Stimulated activated CD4-positive, alpha-beta T cell treated with anti-CD3 and anti-CD28 coated beads, Interleukin-4, amount 100 ng/mL, for 48 hours (primary cell): Measurements from ENCODE around the gene KCNAB2.

ENCODE experiments used
- DNase-seq, 2 donors: peaks; one replicate each; pipeline ENCODE4 v3.0.0-alpha.2; 2020; ENCODE audit warnings: low read depth in 2 of 2

The KCNAB2 gene

DNA sequence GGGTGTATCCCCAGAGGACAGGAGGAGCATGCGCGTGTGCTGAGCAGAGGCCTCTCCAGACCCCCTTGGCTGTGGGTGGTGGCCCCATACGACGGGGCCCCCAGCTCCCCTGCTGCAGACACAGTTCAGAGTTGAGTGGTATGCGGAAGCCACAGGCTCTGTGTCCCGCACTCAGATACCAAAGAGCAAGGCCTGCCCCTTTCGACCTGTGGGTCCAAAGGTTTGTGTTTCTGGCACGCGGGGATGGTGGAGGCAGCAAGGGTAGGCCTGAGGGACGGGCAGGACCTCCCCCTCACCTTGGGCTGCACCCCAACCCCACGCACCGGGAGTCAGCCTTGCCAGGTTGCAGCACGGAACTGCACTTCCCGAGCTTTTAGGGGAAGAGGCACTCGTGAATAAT lies at the start of gene KCNAB2:
Gene KCNAB2 (plus strand): TSS at position 328 of the 400 bp plus-strand sequence. CDS start 5,649 bp downstream, outside the sequence.
- DNase-seq: no peak

DNA sequence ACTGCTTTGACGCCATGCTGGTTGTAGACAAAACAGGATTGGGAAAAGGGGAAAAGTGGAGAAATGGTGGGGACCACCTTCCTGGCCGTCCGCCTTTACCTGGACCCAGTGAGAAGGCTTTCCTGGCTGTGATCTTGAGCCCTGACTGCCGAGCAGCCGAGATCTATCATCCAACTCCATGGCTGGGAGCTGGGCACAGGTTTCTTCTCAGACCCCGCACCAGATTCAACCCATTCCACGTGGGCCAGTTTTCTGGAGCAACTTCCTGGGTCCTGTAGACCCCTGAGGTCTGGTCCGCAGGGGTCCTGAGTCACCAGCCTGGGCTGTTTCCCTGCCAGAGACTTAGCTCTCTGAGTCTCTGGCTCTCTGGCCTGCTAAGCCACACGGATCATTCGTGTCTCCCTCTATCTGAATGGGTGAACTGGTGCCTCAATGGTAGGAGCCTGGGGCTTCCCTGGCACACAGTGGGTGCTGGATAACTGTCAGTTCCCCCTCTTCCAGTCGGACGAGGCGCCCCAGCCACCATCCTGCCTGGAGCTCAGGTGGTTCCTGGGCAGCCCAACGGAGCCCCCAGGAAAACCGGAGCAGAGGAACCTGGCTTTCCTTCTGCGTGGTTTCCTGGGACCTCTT lies 48.9 kb upstream of the KCNAB2 start:
- DNase-seq: no peak

DNA sequence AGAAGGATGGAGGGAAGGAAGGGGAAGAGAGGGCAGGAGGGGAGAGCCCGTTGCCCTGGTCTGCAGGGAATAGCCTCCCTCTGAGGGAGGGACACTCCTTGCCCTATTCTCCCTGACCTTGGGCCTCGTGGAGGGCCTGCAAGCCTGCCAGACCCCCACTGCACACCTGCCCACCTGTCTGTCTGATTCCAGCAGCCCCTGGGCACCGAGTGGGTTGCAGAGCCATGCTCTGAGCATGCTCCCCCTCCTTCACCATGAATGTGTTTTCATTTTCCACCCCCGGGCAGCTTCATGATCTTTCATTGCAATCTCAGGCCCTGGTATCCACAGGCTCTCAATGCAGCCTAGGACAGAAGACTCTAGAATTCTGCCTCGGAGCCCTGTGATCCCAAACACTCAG lies 48.4 kb upstream of the KCNAB2 start:
- no peak for DNase-seq

DNA sequence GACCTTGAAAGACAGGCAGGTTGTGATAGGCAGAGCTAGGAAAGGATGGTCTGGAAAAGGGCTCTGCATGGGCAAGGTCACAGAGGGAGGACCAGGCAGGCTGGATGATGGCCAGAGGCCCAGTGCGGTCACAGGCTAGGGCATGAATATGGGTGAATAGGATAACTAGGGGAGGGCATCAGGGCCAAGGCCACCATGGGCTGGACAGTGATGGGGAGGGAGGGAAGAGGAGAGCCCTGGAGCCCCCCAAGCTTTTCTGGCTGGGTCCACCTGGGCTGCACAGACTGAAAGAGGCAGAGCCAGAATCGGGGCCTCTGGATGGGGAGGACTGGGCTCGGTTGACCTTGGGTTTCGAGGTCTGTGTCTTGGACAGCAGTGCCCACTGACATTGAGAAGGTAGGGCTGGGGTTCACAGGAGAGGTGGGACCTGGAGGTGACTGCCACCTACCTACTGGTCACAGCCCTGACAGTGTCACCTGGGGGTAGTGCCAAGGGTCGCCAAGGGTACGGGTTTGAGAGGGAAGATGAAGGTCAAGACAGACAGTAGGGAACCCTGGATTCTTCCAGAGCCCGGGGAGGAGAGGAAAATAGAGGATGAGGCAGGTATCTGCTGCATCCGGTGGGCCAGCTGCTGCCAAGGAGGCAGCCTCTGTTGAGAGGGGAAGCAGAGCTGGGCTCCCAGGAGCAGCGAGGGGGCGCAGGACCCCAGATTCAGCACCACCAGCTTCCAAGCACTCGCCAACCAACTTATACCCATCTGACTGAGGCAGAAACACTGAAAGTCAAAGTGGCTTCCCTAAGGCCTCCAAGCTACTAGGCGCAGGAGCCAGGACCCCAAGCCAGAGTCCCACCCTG lies 47.4 kb upstream of the KCNAB2 start:
- no peak for DNase-seq

DNA sequence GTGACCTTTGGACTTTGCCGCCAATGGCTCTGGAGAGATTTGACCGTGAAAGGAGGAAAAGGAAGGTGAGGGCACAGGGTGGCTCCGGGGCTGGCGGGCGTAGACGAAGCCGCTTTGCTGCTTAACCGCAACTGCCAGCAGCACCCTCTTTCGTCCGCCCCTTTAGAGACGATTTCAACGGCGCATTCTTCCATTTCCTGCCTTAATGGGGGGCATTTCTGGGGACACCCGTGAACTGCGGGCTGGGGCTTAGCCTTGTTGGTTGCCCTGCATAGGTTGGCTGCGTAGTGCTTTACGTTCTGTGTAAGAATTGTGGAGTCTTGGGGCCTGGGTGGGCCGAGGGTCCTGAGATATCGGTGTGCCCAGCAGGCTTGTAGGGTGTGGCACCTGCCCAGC lies 46.8 kb upstream of the KCNAB2 start:
- DNase-seq: no peak

DNA sequence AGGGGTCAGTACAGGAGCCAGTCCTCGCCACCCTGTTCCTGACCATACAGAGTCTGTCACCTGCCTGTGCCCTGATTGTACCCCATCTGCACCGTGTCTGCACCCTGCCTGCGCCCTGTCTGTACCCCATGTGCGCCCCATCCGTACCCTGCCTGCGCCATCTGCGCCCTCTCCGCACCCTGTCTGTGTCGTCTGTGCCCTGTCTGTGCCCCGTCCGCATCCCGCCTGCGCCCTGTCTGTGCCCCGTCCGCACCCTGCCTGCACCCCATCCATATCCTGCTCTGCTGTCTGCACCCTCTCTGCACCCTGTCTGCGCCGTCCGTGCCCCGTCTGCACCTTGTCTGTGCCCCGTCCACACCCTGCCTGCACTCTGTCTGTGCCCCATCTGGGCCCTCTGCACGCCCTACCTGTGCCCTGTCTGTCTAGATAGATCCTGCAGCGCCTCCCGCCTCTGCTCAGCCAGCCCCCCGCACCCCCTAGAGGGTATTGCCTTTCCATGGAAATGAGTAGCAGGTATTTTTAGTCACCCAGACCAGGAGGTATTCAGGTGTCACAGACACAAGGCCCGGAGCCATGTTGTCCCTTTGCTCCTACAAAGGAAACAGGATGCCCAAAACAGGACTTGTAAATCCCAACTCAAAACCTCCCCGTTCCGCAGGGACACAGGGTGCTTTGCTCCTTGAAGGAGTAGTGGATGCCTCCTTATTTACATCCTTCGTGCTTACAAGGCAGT lies 45.8 kb upstream of the KCNAB2 start:
- no peak for DNase-seq

DNA sequence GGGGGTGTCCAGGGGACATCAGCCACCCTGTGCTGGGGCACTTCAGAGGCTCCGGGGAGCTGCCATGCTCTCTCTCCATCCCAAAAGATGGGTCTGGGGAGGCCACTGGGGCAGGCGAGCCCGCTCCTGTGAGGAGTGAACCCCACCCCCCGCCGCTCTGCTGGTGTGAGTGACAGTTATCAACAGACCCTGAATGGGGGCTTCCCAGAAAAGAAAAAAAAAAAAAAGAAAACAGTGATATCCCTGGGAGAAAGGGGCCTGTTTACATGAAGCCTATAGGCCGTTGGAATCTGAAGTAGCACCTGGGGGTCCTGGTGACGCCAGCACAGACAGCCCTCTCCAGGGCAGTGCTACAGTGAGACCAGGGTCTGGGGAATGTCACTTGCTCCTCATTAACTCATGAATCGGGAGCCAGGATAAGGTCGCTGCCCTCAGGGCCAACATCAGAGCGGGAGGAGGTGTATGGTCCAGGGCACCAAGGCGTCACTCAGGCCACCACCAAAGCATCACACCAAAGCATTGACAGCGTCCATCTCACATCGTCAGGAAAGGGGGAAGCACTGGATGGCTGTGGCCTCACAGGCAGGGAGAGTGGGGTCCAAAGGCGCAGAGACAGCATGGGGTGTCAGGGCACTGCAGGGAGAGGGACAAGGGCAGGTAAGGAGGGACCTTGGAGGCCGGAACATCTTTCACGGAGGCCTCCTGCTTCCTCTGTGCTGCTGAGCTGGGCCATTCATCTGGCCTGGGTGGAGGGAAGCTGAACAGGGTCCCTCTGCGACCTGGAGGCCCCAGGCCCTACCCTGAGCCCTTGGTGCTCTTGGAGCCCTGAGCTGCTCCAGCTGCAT lies 45.0 kb upstream of the KCNAB2 start:
- DNase-seq: no peak

DNA sequence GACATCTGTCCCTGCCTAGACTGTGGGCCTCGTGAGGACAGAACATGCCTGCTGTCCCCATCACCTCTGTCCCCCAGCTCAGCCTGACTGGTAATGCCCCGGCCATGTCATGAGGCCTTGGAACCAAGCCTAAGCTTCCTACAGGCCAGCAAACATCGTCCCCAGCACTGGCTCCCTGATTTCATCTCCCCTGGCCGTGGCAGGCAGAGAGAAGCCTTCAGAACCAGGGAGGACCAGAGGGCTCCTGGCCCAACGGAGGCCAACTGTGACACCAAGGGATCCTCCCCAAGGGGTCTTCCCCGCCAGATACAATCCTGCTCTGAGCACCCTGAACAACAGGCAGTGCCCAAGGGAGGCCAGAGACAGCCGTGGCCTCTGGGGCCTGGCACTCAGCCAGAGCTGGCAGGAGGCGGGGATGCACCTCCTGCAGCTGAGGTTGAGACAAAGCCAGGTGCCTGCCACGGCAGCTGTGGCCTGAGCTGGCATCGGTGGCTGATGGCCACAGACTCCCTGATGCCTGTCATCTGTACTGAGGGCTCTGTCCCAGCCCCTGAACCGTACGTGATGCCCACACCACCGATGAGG lies 43.6 kb upstream of the KCNAB2 start:
- no peak for DNase-seq

DNA sequence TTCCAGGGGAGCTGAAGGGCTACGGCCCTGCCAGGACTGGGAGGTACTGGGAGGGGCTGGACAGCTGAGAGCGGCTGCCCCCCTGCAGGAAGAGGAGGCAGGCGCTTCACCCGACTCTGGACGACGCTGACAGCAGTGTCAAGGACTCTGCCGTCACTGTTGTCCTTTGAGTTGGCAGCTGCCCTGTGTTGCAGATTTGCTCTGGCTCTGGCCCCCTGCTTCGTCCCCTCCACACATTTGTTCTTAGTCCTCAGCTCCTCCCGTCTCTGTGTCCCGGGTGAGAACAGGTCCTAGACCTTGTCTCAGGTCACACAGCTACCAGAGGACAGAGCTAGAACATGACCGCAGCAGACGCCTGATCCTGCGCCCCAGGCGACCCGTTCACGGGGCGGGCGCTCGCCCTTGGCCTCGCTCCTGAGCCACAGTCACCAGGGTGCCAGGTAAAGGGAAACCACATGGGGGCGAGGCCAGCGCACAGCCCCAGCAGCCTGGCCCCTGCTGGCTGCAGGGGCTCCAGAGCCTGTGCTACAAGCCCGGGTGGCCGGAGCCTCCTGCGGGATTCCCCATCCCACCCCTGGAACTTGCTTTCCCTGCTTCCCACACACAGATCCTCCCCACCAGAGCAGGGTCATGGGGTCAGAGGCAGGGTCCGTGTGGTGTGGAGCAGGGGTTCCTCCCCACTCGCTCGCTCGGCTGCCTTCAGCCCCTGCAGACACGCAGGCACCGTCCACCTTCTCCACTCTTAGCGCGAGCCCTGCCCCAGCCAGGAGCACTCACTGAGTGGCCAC lies 42.8 kb upstream of the KCNAB2 start:
- DNase-seq: no peak

DNA sequence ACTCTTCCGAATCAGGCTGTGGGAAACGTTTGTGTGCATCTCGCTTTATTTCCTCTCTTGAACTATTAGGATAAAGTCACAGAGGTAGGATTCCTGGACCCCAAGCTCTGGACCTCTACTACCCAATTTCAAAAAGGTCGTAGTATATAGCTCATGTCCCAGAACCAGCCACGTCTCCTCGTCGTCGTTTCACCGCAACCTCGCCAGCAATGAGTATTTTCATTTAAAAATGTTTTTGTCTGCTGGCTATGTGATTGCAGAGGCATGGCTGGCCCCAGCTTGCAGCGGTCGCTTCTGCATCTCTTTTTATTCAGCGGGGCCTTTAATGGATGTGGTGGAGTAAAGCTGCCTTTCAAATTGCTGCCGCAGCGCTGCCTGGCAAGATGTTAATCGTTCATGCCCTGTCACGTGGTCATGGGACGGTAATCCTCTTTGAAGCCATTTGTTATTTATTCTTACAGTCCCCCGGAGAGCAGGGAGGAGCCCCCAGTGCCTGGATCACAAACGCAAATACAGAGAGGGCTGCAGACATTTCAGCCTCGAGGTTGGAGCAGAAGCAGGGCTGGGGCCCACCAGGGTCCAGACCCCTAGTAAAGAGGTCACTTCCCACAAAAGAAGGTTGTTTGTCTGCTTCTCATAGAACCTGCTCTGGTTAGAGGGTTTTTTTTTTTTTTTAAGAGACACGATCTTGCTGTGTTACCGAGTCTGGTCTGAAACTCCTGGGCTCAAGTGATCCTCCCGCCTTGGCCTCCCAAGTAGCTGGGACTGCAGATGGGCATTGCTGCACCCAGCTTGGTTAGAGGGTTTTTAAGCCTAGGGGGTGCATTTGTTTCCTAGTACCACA lies 41.9 kb upstream of the KCNAB2 start:
- DNase-seq: no peak

DNA sequence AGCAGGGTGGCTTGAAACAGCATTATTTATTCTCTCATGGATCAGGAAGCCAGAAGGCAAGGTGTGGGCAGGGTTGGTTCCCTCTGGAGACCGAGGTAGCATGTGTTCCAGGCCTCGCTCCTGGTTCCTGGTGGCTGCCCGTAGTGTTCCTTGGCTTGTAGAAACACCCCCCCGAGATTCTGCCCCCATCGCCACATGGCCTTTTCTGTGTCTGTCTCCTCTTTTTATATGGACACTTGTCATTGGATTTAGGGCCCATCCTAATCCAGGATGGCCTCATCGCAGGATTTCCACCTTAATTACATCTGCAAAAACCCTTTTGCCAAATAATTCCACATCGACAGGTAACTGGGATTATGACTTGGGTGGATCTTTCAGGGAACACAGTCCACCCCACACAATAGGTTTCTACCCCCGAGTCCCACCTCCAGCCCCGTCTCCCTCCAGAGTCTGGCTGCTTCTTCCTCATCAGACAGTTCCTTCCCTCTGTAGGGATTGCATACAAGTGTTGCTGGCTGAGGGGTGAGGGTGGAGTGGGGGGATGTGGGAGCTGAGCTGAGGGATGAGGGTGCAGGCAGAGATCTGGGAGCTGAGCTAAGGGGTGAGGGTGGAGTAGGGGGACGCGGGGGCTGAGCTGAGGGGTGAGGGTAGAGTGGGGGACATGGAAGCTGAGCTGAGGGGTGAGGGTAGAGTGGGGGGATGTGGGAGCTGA lies 41.1 kb upstream of the KCNAB2 start:
- DNase-seq: no peak

DNA sequence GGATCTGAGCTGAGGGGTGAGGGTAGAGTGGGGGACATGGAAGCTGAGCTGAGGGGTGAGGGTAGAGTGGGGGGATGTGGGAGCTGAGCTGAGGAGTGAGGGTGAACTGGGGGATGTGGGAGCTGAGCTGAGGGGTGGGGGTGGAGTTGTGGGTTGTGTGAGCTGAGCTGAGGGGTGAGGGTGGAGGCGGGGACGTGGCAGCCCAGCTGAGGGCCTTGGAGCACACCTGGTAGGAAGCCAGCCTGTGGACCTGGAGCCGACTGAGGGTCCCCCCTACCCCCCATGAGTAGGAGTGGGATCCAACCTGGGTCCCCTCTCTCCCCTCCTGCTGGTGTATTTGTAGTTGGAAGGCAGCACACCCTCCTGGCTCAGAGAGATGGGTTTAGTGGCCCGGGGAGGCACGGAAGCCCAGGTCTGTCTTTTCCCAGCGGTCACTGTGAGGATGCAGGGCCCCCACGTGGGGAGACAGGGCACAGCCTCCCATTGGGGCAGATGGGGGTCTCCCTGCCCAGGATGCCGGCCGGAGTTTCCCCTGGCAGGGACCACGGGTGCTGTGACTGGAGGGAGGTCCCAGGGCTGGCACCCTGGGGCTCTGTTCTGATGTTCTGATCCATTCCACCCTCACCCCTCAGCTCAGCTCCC lies 40.3 kb upstream of the KCNAB2 start:
- DNase-seq: no peak

DNA sequence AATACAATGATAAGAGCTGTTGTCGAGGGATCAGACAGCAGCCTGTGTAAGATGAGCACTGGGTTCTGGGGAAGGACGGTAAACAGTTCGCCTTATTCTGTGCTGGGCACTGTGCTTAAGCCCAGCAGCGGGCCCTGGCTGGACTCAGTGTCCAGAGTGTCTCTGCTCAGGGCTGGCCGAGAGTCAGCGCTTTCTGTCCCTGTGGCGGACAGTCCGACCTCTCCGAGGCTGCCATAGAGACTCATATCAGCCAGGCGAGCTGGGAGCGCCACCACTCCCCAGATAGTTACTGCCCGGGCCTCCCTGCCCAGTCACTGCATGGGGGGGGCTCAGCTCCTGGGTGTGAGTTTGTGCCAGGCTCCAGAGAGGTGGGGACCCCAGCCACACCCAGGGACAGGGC lies 38.8 kb upstream of the KCNAB2 start:
- no peak for DNase-seq

DNA sequence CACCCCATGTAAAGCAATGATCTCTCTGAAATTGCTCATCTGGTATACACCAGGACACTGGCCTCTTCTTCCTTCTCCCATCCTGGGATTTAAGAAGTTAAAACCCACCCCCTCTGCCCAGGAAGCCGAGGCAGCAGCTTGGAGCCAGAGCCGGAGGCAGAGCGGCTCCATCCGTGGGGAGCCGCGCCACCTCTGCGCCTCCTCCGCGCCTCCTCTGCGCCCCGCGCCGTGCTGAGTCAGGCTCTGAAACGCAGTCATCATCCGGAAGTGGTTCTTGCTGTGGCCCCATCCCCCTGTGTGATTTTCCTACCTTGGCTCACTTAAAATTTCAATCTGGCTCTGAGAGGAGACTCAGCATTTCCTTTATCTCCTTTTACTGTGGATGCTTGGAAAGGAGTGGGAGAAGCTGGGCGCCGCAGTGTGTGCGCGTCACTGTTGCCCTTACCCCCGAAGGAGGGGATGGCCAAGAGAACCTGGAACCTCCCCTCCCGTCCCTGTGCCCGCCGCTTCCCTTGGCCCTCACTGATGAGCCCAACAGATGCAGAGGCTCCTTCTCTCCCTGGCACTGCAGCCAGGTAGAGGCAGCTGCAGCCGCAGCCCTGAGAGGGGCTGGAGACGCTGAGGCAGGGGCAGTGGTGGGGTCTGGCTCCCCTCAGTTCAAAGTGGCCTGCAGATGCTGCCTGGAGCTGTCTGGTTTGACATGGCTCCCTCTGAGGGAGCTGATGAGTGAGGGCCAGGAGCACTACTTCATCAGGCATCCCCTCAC lies 38.2 kb upstream of the KCNAB2 start:
- no peak for DNase-seq

DNA sequence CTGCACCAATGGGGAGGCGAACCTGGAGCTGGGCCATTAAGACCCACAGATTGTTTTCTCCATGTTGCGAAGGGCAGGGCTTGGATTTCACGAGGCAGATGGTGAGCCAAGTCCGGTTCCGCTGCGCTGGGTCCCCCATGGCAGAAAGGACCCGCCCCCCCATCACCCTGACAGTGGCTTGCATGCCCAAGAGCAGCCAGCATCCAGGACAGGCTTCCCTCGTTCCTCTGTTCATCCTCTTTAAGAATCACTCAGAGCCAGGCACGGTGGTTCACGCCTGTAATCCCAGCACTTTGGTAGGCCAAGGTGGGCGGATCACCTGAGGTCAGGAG lies 37.6 kb upstream of the KCNAB2 start:
- DNase-seq: no peak

DNA sequence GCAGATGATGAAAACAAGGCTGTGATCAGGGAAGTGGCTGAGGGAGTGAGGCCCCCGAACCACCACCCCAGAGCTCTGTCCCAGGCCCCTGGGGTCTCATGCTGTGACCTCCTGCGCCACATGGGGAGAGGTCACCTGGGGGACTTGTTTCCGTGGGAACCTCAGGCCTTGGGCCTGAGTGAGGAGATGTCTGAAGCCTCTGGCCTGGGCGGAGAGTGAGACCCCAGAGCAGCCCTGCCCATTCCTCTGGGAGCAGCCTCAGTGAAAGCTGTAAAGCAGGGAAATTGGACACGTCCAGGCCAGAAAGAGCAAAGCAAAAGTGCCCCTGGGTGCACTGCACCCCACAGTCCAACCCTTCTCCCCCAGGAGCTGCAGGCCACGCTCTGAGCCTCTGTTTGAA lies 37.0 kb upstream of the KCNAB2 start:
- no peak for DNase-seq

DNA sequence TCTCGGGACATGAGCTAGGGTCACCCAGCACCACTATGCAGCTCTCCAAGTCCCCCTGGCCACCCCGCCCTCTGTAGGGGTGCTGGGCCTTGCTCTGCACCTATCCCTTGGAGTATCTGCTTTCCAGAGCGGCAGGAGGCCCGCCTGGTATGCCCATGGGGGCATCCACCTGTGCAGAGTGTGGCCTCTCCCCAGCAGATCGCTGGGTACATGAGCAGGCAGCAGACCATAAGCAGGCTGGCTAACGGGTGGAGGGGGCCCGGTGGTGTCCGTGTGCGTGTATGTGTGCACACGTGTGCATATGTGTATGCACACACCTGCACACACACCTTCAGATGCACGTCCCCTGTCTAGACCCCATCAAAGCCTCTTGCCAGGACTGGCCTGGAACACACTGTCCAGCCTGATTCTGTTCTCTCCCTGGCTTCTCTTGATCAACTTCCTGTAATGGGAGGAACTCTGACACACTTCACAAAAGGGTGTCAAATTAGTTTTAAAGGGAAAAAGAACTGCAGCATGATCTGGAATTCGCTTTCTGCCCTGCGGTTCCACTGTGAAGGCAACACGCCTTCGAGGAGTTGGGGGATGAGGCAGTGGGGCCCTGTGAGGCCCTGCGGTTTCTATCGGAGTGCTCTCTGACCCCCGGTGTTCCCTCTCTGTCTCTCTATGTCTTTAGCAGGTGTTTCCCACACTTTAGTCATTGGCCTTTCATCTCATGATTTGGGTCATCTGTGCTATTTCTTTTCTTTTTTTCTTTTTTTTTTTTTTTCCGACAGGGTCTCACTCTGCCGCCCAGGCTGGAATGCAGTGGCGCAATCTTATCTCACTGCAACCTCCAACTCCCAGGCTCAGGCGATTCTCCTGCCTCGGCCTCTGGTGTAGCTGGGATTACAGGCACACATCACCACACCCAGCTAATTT lies 36.3 kb upstream of the KCNAB2 start:
- DNase-seq: no peak
